Esophagus muscularis mucosa (tissue), 4 donors: ENCODE results near the gene MGAT4A. TPM values are rescaled to one million over a fixed set of nuclear protein-coding genes. Genes with fewer than 3 reads are reported as not detected.

Experiments used
- DNase-seq: peaks from one replicate; pipeline ENCODE4 v3.0.0-alpha.2; 2017; ENCODE audit errors: extremely low spot score
- H3K27ac ChIP-seq, 4 donors: fragments of 200-600 bp; sonication (generic); replicated peaks in 1 of 4; 1 replicate in 3 of 4; 2 replicates in 1 of 4; pipeline ENCODE4 v1.5.1; 2016 to 2019; ENCODE audit warnings: mild to moderate bottlenecking in 1 of 4
- H3K27me3 ChIP-seq, 4 donors: fragments of 200-600 bp; sonication (generic); one replicate each; pipeline versions ENCODE4 v1.5.1 to v1.6.0; 2016 to 2019
- H3K36me3 ChIP-seq, 4 donors: fragments of 200-600 bp; sonication (generic); one replicate each; pipeline ENCODE4 v1.5.1; 2016 to 2019
- H3K4me1 ChIP-seq, 4 donors: fragments of 200-600 bp; sonication (generic); one replicate each; pipeline ENCODE4 v1.5.1; 2016 to 2019
- H3K4me3 ChIP-seq, 4 donors: fragments of 200-600 bp; sonication (generic); 1 replicate in 2 of 4; 2 replicates in 2 of 4; pipeline ENCODE4 v1.5.1; 2016 to 2019; ENCODE audit warnings: mild to moderate bottlenecking in 4 of 4, moderate library complexity in 1 of 4
- H3K9me3 ChIP-seq, 4 donors: fragments of 200-600 bp; sonication (generic); 1 replicate in 3 of 4; 2 replicates in 1 of 4; pipeline ENCODE4 v1.5.1; 2016 to 2019
- EP300 ChIP-seq: sonication (generic); formaldehyde crosslinking; IDR thresholded peaks from one replicate; pipeline ENCODE4 v1.6.1; 2017; ENCODE audit warnings: antibody characterized with exemption
- POLR2A ChIP-seq: fragments of 450-650 bp; IDR thresholded peaks from one replicate; pipeline ENCODE4 v1.6.1; 2017; ENCODE audit warnings: antibody characterized with exemption, moderate library complexity, mild to moderate bottlenecking, low read depth
- POLR2AphosphoS5 ChIP-seq, 2 donors: sonication (generic); formaldehyde crosslinking; IDR thresholded peaks; one replicate each; pipeline ENCODE4 v1.6.1; 2017; ENCODE audit warnings: antibody characterized with exemption in 2 of 2
- WGBS: methylation state at CpG from one replicate; pipeline ENCODE4 v1.1.5; 2018; 5-methylcytosine and 5-hydroxymethylcytosine counted together
- intact Hi-C: fragments of 100-400 bp; cut with DNase I; formaldehyde crosslinking; loops from one replicate; pipeline ENCODE4 v1.15.1; 2023
- total RNA-seq, 4 donors: library from RNA; depleted of rRNA; stranded (reverse); fragments of >200 nt; gene quantifications; one replicate each; pipeline versions ENCODE4 v1.1.0 to v1.2.1, GENCODE V29; 2016
- TF ChIP-seq, protein P1 (sequence below), 3 experiments: fragments of 200-600 bp in 2 of 3; fragments of 450-650 bp in 1 of 3; sonication (generic) in 2 of 3; IDR thresholded peaks; one replicate each; pipeline ENCODE4 v1.5.1; 2017 to 2019; ENCODE audit warnings: antibody characterized with exemption in 3 of 3, mild to moderate bottlenecking in 2 of 3, moderate library complexity in 1 of 3

Gene MGAT4A
- total RNA-seq, 4 donors from 2014 or later: 9.9 to 21.4 (median 15.2) TPM

DNA sequence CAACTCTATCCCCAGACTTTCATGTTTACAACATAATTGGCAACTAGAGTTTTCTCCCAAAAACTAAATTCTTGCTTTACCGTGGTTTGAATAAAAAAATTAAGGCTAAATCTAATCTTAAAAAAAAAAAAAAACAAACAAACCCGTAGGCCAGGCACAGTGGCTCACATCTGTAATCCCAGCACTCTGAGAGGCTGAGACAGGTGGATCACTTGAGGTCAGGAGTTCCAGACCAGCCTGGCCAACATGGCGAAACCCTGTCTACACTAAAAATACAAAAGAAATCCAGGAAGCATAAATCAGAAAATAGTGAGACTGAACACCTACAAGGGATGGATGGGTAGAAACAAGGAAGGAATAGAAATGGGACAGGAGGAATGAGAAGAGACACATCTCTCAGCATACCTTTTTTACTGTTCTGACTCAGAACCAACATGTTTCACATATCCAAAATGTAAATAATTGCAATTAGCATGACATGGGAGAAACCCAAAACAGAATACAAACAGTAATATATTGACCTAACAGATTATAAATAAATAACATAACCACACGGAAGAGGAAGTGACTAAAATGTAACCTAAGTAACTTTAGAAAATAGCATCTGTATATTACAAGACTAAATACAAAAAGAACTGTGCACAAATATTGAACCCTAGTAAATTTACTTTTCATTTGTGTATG lies 17.5 kb downstream of the MGAT4A start:
- Histone ChIP-seq H3K27me3 (no peaks in the 10 kb centered on the region), H3K36me3 (peaks cover 0 to 7% (median 0%) of the 10 kb centered on the region in 4 donors), H3K27ac (no peak overlapping the region), H3K4me3 (no peak overlapping the region), H3K9me3 (no peaks in the 10 kb centered on the region), H3K4me1 (peaks cover 12 to 21% (median 15%) of the 10 kb centered on the region in 4 donors)
- TF ChIP-seq, protein P1, sequence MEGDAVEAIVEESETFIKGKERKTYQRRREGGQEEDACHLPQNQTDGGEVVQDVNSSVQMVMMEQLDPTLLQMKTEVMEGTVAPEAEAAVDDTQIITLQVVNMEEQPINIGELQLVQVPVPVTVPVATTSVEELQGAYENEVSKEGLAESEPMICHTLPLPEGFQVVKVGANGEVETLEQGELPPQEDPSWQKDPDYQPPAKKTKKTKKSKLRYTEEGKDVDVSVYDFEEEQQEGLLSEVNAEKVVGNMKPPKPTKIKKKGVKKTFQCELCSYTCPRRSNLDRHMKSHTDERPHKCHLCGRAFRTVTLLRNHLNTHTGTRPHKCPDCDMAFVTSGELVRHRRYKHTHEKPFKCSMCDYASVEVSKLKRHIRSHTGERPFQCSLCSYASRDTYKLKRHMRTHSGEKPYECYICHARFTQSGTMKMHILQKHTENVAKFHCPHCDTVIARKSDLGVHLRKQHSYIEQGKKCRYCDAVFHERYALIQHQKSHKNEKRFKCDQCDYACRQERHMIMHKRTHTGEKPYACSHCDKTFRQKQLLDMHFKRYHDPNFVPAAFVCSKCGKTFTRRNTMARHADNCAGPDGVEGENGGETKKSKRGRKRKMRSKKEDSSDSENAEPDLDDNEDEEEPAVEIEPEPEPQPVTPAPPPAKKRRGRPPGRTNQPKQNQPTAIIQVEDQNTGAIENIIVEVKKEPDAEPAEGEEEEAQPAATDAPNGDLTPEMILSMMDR (IDR thresholded peaks at IDR 0.05): no peak
- no peak for TF ChIP-seq EP300
- TF ChIP-seq POLR2A: no peak
- TF ChIP-seq POLR2AphosphoS5 (IDR thresholded peaks at IDR 0.05): no peak
- DNase-seq: no peak
- intact Hi-C loops: no loop called here
- 75% methylated on average over 4 of the region's 4 CpGs for WGBS

DNA sequence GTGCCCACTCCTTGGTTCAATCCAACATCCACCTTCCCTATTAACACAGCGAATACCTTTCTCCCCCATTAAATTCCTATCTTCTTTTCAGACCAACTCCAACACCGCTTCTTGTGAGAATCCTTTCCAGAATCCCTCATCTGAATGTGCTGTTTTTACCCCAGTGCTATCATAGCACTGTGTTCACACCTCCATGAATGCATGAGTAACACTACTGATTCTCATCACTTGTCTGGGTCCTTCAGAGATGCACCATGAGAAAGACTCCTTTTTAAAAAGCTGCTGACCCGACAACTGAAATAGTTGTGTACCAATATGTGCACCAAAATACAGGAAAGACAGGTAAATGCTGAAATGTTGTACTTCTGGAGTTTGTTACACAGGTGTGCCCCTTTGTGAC lies 18.8 kb downstream of the MGAT4A start:
- Histone ChIP-seq H3K36me3 (peaks cover 0 to 7% (median 0%) of the 10 kb centered on the region in 4 donors), H3K4me3 (no peak overlapping the region), H3K27me3 (no peaks in the 10 kb centered on the region), H3K4me1 (peaks cover 13 to 34% (median 28%) of the 10 kb centered on the region in 4 donors), H3K27ac (no peak overlapping the region), H3K9me3 (no peaks in the 10 kb centered on the region)
- TF ChIP-seq EP300: no peak
- no peak for TF ChIP-seq POLR2AphosphoS5 (IDR thresholded peaks at IDR 0.05)
- TF ChIP-seq POLR2A: no peak
- TF ChIP-seq, protein P1 (IDR thresholded peaks at IDR 0.05): no peak
- intact Hi-C loops: no loop called here
- WGBS: 99% methylated on average over 3 of the region's 3 CpGs
- DNase-seq: no peak

DNA sequence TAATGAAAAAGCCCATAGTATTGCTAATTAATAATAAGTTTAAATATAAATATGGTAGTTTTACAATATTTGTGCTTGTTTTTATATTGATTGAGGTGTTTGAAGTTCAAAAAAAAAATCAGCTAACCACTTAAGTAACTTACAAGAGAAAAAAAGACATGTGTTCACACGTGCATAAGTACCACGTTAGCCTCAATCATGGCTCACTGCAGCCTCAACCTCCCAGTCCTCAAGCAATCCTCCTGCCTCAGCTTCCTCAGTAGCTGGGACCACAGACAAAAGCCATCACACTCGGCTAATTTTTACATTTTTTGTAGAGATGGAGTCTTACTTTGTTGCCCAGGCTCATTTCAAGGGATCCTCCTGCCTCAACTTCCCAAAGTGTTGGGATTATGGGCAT lies 19.4 kb downstream of the MGAT4A start:
- Histone ChIP-seq H3K4me3 (no peak overlapping the region), H3K27me3 (no peaks in the 10 kb centered on the region), H3K36me3 (peaks cover 0 to 7% (median 0%) of the 10 kb centered on the region in 4 donors), H3K27ac (no peak overlapping the region), H3K9me3 (no peaks in the 10 kb centered on the region), H3K4me1 (peaks cover 16 to 39% (median 30%) of the 10 kb centered on the region in 4 donors)
- TF ChIP-seq, protein P1 (IDR thresholded peaks at IDR 0.05): no peak
- TF ChIP-seq EP300 (no peak), POLR2AphosphoS5 (IDR thresholded peaks at IDR 0.05) (no peak), POLR2A (no peak)
- DNase-seq: no peak
- WGBS: 93% methylated on average over 3 of the region's 3 CpGs
- intact Hi-C loops: no loop called here

DNA sequence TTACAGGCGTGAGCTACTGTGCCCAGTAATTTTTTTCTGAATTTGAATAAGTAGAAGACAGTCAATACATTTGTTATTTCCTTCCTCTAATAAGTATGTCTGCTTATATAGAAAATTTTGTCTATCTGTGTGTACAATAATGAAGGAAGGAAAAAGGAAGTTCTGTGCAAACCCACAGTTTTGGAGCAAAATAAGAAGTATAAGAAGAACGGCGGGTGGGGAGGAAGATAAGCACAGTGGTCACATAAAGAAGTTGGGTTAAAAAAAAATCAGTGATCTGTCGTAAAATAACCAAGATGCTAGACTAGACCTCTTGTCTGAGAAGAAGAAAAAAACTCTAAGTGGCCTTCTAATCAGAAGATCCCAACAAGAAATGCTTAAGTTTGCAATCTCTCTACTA lies 20.2 kb downstream of the MGAT4A start:
- no peak for DNase-seq
- 72% methylated on average over 4 of the region's 4 CpGs for WGBS
- no peak for TF ChIP-seq POLR2A
- Histone ChIP-seq H3K27me3 (no peaks in the 10 kb centered on the region), H3K36me3 (no peaks in the 10 kb centered on the region), H3K4me1 (peaks cover 16 to 39% (median 30%) of the 10 kb centered on the region in 4 donors), H3K27ac (no peak overlapping the region), H3K9me3 (no peaks in the 10 kb centered on the region), H3K4me3 (no peak overlapping the region)
- intact Hi-C loops: no loop called here

DNA sequence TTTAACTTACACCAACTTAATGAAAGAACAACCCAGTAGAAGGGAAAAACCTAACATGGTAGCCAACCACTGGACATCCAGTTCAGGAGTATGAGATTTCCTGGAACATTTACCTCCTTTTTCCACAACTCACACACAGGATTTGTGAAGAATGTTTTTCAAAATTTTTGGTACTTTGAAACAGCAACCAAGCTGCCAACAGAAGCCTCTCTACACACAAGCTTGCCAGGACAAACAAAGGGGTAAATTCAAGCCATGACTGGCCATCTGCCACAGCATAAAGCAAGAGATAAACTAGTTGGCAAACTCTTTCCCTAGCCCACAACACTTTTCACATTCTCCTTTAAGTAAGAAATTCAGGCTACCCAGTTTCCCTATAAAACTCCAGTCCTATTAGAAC lies 21.4 kb downstream of the MGAT4A start:
- Histone ChIP-seq H3K9me3 (no peaks in the 10 kb centered on the region), H3K4me1 (peaks cover 18 to 39% (median 30%) of the 10 kb centered on the region in 4 donors), H3K27me3 (no peaks in the 10 kb centered on the region), H3K4me3 (no peak overlapping the region), H3K36me3 (no peaks in the 10 kb centered on the region), H3K27ac (peak overlapping the region in 3 of 4 donors; percentile 6 to 14 (median 13))
- intact Hi-C loops: no loop called here
- TF ChIP-seq, protein P1 (IDR thresholded peaks at IDR 0.05): no peak
- TF ChIP-seq EP300 (no peak), POLR2A (no peak), POLR2AphosphoS5 (IDR thresholded peaks at IDR 0.05) (no peak)
- DNase-seq: no peak
